DLD1 (cell line): ENCODE data around the gene SMIM41.

Source experiments
- in situ Hi-C: cut with HindIII; loops from 2 replicates; pipeline ENCODE4 v1.10.0; 2017; ENCODE audit warnings: low sequenced_read_pairs

SMIM41 gene

DNA sequence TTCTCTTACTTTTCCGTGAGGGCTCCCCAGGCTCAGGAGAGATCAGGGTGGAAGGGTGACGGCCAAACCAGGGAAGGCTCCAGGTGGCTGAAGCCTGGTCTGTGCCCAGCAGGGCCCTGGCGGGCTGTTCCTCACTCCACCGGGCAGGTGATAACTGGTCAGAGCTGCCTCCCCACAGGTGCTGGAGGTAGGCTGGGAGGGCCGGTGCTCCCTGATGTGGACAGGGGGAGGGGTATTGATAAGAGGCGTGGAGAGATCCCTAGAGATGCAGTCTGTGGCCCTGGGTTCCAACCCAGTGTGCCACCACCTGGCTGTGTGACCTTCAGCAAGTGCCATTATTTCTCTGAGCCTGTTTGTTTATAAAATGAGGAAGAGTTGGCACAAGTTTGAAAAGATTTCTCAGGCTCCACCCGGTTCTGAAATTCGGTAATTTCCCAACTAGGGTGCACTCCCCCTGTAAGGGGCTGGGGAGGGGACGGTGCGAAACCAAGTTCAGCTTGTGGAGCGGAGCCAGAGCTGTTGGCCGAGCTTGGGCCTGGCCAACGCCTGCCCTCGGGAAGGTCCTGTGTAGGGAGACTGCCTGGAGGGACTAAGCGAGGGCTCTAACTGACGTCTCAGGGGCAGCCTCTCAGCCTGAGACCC is 29.3 kb upstream of the SMIM41 start:
- in situ Hi-C loops = no loop called here

DNA sequence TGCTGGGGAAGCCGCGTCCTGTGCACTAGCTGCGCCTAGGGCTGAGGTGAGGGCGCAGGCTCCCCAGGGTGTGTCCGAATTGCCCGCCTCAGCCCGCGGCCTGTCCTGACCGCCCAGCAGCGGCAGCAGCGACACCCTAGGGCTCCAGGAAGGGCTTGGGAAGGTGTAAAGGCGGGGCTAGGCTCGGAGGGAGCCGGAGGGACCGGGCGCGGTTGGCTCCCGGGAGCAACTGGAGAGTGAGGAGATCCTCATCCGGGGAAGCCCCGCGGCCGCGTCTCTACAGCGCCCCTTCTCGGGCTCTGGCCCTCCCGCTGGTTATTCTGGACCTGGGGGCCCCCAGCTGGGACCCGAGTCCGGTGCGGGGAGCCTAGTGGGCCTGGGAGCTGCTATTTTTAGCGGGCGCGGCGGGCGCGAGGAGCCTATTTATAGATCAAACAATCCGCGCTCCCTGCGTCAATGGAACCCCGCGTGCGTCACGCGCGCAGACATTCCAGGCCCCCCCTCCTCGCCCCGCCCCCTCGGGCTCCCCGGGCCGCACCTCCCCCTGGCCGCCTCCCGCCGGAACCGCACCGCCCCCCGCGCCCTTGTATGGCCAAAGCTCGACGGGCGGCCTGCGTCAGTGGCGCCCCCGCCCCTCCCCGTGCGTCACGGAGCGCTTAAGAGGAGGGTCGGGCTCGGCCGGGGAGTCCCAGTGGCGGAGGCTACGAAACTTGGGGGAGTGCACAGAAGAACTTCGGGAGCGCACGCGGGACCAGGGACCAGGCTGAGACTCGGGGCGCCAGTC is 28.6 kb upstream of the SMIM41 start, which contains the start of gene NR4A1:
NR4A1 (plus strand) TSS at position 685 of the 784 bp plus-strand sequence. CDS start 2,887 bp downstream, outside the sequence.
- in situ Hi-C loops = no loop called here

GRCh38 chr12:52052468-52053186 is 26.9 kb upstream of the SMIM41 start:
- in situ Hi-C loops = no loop called here

DNA sequence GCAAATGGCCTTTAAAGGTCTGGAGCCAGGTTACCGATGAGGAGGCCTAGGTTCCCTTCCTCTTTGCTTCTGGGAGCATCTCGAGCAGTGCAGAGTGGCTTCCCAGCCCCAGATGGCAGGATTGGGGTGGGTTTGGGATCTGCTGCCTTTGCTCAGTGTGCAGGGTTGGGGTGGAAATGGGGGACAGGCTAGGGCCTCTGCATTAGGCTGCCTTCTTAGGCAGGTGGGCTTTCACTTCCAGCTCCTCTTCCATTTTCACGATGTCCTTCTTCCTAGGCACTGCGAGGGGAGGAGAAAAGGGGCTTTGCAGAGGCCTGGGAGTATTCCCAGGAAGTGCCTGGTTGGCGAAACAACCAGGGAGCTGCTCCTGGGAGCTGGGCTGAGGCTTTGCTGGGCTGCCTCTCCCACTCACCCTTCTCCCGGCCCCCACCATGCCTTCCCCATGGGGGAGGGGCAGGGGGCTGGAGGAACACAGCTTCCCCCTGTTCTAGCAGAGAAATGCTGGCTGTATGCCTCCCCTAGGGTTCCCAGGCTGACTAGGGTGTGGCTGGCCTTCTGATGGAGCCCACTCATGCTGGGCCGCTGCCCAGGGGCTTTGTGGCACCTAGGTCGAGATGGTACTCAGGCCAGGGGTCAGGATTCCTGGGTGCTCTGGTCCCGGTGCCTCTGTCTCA is 25.8 kb upstream of the SMIM41 start:
- in situ Hi-C loops = no loop called here

DNA sequence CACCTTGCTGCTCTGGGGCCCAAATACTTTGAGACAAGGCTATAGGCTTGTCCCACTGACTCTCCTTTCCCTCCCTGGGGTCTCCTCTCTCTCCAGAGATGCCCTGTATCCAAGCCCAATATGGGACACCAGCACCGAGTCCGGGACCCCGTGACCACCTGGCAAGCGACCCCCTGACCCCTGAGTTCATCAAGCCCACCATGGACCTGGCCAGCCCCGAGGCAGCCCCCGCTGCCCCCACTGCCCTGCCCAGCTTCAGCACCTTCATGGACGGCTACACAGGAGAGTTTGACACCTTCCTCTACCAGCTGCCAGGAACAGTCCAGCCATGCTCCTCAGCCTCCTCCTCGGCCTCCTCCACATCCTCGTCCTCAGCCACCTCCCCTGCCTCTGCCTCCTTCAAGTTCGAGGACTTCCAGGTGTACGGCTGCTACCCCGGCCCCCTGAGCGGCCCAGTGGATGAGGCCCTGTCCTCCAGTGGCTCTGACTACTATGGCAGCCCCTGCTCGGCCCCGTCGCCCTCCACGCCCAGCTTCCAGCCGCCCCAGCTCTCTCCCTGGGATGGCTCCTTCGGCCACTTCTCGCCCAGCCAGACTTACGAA is 25.2 kb upstream of the SMIM41 start:
- in situ Hi-C loops = no loop called here

GRCh38 chr12:52054833-52055730 is 24.4 kb upstream of the SMIM41 start:
- in situ Hi-C loops = no loop called here

- in situ Hi-C loops = no loop called here
Measured at GRCh38 chr12:52055731-52056711, 23.5 kb upstream of the SMIM41 start.

DNA sequence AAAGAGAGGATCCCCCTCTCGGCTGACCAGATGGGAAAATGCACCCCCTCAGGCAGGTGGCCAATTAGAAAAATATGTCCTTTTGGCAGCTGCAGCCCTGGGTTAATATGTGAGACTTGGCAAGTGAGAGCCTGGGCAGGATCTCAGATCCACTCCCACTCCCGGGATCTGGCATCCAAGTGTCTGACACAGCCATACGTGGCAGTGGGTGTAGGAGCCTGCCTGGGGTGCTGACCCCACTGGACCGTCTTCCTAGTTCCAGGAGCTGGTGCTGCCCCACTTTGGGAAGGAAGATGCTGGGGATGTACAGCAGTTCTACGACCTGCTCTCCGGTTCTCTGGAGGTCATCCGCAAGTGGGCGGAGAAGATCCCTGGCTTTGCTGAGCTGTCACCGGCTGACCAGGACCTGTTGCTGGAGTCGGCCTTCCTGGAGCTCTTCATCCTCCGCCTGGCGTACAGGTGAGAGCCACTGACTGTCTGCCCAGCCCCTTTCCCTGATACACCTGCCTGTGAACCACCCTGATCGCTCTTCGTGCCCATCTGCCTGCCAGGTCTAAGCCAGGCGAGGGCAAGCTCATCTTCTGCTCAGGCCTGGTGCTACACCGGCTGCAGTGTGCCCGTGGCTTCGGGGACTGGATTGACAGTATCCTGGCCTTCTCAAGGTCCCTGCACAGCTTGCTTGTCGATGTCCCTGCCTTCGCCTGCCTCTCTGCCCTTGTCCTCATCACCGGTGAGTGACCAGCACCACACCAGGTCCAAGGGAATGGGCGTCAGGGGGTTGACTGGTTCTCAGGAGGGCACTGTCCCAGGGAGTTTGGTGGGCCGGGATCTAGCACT is 22.5 kb upstream of the SMIM41 start:
- in situ Hi-C loops = no loop called here

DNA sequence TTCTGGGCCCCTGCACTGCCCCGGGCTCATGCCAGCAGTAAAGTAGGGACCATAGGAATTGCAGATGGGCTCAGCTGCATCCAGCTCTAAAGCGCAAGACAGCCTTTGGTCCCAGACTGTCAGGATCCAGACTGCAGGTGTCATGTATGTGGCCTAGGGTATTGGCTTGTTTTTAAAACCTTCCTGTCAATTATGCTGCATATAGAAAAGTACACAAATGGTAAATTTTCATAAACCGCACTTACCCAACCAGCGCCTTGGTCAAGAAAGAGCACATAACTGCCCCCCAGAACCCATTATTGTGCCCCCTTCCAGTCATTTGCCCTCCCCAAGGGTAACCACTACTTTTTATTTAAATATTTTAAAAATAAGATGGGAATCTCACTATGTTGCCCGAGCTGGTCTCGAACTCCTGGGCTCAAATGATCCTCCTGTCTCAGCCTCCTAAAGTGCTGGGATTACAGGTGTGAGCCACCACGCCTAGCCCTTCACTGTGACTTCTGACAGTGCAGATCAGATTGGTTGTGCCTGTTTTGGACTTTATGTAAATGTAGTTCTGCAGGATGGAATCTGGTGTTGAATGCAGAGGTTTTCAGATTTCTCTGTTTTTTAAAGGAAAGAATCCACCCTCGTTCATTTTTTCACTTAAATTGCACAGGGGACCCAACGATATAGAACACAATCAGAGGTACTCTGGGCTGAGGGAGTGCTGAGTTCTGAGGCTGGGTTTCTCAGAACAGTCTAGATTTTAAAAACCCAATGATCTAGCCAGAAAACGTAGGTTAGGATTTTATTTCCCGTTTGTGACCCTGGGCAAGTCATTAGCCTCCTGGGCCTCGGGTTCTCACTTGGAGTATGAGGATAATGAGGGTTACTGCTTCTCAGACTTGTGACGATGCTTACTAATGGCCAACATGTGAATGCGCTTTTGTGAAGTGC is 21.6 kb upstream of the SMIM41 start:
- in situ Hi-C loops = no loop called here

DNA sequence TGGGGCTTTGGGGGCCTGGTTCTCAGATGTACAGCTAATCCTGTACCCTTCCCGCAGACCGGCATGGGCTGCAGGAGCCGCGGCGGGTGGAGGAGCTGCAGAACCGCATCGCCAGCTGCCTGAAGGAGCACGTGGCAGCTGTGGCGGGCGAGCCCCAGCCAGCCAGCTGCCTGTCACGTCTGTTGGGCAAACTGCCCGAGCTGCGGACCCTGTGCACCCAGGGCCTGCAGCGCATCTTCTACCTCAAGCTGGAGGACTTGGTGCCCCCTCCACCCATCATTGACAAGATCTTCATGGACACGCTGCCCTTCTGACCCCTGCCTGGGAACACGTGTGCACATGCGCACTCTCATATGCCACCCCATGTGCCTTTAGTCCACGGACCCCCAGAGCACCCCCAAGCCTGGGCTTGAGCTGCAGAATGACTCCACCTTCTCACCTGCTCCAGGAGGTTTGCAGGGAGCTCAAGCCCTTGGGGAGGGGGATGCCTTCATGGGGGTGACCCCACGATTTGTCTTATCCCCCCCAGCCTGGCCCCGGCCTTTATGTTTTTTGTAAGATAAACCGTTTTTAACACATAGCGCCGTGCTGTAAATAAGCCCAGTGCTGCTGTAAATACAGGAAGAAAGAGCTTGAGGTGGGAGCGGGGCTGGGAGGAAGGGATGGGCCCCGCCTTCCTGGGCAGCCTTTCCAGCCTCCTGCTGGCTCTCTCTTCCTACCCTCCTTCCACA is 20.7 kb upstream of the SMIM41 start:
- in situ Hi-C loops = no loop called here

GRCh38 chr12:52059582-52060497 is 19.7 kb upstream of the SMIM41 start:
- in situ Hi-C loops = no loop called here

DNA sequence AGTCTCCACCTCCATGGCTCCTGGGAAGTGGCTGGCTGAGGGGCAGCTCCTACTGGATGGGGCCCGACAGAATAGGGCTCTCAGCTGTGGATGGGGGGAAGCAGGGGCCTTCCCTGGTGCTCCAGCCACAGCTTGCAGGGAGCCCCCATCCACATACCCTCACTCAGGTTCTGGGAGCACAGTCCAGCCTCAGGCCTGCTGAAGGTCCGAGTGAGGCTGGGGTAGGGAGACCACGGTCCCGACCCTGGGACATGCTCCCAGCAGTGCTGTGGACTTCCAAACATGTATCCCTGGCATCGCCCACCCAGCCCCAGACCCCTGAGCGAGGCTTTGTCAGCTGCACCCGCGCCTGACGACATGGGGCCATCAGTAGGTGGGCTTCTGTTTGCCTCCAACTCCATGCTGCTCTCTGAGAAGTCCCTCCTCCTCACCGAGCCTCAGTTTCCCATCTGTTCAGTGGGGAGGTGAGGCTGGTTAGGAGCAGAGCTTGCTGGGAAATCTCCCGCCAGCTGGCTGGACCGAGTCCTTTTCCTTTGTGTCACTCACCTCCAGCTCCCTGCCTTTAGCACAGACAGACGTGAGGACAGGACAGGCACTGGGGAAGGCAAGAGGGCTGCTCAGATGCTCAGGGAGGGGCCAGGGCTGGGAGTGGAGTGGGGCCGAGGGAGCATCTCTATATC is 18.9 kb upstream of the SMIM41 start:
- in situ Hi-C loops = no loop called here

DNA sequence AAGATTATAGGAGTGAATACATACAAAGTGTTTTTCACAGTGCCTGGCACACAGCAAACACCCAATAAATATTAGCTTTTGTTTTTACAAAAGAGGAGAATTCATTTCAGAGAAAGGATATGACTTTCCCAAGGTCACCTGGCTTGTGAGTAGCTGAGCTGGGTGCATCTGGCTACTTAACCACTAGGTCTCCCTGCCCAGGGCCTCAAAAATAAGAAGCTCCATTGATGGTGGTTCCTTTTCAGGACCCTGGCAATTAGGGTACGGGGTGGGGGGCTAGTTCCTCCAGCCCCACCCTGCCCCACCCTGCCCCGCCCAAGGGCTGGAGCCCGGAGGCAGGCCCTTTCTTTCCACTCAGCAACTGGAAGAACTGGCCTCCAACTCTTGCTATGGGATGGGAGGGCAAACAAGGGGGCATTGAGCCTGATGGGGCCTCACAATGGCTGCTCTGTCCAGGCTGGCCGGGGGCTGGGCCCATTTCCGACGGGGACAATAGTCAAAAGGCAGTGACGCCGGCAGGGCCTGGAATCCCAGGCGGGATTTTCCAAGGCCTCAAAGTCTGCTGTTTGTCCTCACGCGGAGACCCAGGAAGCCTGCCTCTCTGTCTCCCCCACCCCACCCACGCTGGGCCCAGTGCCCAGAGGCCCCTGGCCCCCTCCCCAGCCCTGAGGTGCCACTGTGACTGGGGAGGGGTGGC is 17.9 kb upstream of the SMIM41 start:
- in situ Hi-C loops = no loop called here
